ENCODE data around the gene CCSER1.

DNA sequence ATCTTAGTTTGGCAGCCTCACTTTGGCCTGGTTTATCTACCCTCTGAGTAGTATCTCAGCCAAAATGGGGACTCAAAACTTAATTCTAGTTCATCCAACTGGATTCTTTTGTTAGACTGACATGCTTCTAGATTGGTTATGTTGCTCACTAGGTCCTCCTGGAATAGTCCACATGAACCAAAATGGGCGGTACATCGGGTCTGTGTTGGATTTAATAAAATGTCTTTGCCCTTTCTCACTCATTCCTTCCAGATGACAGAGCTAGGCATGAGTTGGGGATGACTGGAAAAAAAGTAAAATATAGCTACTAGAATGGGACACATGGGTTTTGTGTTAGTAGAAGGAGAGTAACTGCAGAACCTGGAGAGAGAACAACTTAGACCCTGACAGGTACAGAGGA is 247.9 kb downstream of the CCSER1 start:
- TF ChIP-seq POLR2AphosphoS5 (IDR thresholded peaks at IDR 0.05; ENCODE audit: low read depth, low read length): no peak
- no peak for TF ChIP-seq TAF1 (IDR thresholded peaks at IDR 0.05; ENCODE audit: borderline replicate concordance, low read depth, low read length)
